ENCODE data around the gene CEP20.

Gene CEP20

GRCh38 chr16:15897121-15897780, 8.8 kb upstream of the CEP20 start:
- no peak for DNase-seq

- DNase-seq, result no peak
These were observed 6.4 kb upstream of the CEP20 start for GRCh38 chr16:15894571-15895374.

- no peak for DNase-seq
These were observed 3.1 kb upstream of the CEP20 start for GRCh38 chr16:15891508-15891907.

- no peak for DNase-seq
These were observed 1.1 kb downstream of the CEP20 start for GRCh38 chr16:15887283-15887682.

- no peak for DNase-seq
These were observed 2.3 kb downstream of the CEP20 start for GRCh38 chr16:15886078-15886477.

GRCh38 chr16:15885560-15886001, 2.8 kb downstream of the CEP20 start:
- DNase-seq, result no peak

- DNase-seq, result no peak
These were observed 5.8 kb downstream of the CEP20 start for GRCh38 chr16:15882563-15882962.

- no peak for DNase-seq
These were observed 6.5 kb downstream of the CEP20 start for GRCh38 chr16:15881794-15882379.

GRCh38 chr16:15880434-15881308, 7.7 kb downstream of the CEP20 start:
- no peak for DNase-seq

GRCh38 chr16:15879255-15879811, 9.1 kb downstream of the CEP20 start:
- DNase-seq, result no peak

GRCh38 chr16:15876503-15876902, 11.9 kb downstream of the CEP20 start:
- no peak for DNase-seq

GRCh38 chr16:15874745-15875314, 13.6 kb downstream of the CEP20 start:
- DNase-seq, result no peak

GRCh38 chr16:15873737-15874136, 14.7 kb downstream of the CEP20 start:
- no peak for DNase-seq

- DNase-seq, result no peak
These were observed 15.1 kb downstream of the CEP20 start for GRCh38 chr16:15873301-15873700.

- DNase-seq, result no peak
These were observed 18.4 kb downstream of the CEP20 start for GRCh38 chr16:15870011-15870410.

GRCh38 chr16:15866451-15866850, 22.0 kb downstream of the CEP20 start:
- no peak for DNase-seq

- no peak for DNase-seq
These were observed 22.7 kb downstream of the CEP20 start for GRCh38 chr16:15865742-15866141.

GRCh38 chr16:15864939-15865338, 23.5 kb downstream of the CEP20 start:
- no peak for DNase-seq

GRCh38 chr16:15861996-15862395, 26.4 kb downstream of the CEP20 start:
- no peak for DNase-seq

GRCh38 chr16:15858921-15859668, 29.3 kb downstream of the CEP20 start:
- DNase-seq, result no peak

- DNase-seq, result no peak
These were observed 30.5 kb downstream of the CEP20 start for GRCh38 chr16:15857724-15858560.
